Measurements from ENCODE around the gene CBFB. TPM values are rescaled to one million over a fixed set of nuclear protein-coding genes. Genes with fewer than 3 reads are reported as not detected.

CBFB gene
- total RNA-seq, 1 donor from 2014 or later: 64.5 TPM

DNA sequence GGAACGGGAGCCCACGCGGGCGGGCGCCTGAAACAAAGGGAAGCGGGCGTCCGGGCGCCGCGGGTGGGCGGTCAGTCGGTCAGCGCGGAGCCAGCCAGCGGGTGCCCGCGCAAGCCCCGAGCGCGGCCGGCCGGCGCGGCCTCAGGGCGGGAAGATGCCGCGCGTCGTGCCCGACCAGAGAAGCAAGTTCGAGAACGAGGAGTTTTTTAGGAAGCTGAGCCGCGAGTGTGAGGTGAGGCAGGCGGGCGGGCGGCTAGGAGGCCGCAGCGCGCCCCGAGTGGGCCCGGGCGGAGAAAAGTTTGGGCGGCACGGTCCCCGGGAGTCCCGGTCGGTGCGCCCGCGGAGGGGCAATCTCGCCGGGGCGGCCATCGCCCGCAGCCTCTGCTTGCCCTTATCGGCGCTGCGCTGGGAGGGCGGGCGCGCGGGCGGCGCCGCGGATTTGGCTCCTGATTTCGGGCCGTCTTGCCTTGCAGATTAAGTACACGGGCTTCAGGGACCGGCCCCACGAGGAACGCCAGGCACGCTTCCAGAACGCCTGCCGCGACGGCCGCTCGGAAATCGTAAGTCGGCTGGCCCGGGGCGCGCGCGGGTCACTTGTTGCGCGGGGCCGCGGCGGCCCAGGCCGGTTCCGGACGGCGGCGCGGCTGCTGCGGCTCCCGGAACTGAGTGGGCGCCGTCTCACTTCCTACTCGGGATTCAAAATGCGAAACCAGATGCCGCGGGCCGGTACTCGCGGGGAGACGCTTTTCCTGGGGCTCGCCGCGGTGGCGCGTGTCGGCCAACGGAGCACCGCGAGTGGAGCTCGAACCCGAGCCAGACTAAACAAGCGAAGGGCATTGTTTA, 526 bp downstream of the CBFB start:
- H3K4me3 ChIP-seq (ENCODE audit: low read depth, low read length): peak overlapping the region; percentile 70
- H3K27me3 ChIP-seq (ENCODE audit: control insufficient read depth, insufficient read depth, low read length): no peaks in the 10 kb centered on the region
- no peaks in the 10 kb centered on the region for H3K36me3 ChIP-seq (ENCODE audit: control insufficient read depth, insufficient read depth, low read length)
- DNase-seq (ENCODE audit: low read depth): no peak
- TF ChIP-seq, protein P1, sequence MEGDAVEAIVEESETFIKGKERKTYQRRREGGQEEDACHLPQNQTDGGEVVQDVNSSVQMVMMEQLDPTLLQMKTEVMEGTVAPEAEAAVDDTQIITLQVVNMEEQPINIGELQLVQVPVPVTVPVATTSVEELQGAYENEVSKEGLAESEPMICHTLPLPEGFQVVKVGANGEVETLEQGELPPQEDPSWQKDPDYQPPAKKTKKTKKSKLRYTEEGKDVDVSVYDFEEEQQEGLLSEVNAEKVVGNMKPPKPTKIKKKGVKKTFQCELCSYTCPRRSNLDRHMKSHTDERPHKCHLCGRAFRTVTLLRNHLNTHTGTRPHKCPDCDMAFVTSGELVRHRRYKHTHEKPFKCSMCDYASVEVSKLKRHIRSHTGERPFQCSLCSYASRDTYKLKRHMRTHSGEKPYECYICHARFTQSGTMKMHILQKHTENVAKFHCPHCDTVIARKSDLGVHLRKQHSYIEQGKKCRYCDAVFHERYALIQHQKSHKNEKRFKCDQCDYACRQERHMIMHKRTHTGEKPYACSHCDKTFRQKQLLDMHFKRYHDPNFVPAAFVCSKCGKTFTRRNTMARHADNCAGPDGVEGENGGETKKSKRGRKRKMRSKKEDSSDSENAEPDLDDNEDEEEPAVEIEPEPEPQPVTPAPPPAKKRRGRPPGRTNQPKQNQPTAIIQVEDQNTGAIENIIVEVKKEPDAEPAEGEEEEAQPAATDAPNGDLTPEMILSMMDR (IDR thresholded peaks at IDR 0.05; ENCODE audit: insufficient read depth, low read length, poor library complexity, severe bottlenecking): no peak

DNA sequence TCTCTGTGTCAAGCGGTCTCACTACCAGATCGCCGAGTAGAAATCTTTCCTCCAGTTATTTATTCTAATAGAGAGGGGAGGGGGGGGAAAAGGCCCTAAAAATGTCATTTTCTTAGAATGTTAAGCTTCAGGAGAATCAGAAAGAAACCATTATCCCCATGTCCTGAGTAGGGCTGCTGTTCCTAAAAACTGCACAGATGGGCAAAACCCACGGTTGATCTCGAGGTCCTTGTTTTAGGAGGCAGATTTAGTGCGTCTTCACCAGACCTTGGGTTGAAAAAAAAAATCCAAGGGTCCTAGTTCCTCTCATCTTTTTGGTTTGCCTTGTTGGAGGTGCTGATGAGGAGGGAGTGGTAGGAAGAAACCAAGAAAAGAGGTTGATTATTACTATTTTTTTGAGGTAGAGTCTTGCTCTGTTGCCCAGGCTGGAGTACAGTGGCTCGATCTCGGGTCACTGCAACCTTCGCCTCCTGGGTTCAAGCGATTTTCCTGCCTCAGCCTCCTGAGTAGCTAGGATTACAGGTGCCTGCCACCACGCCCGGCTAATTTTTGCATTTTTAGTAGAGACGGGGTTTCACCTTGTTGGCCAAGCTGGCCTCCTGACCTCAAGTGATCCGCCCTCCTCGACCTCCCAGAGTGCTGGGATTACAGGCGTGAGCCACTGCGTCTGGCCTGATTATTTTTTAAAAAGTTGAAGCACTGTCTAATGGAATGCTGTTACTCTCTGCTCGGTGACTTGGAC, 1.4 kb downstream of the CBFB start:
- Histone ChIP-seq H3K4me3 (ENCODE audit: low read depth, low read length) (peak overlapping the region; percentile 70), H3K27me3 (ENCODE audit: control insufficient read depth, insufficient read depth, low read length) (no peaks in the 10 kb centered on the region), H3K36me3 (ENCODE audit: control insufficient read depth, insufficient read depth, low read length) (no peaks in the 10 kb centered on the region)
- TF ChIP-seq, protein P1 (IDR thresholded peaks at IDR 0.05; ENCODE audit: insufficient read depth, low read length, poor library complexity, severe bottlenecking): no peak
- DNase-seq (ENCODE audit: low read depth): no peak

DNA sequence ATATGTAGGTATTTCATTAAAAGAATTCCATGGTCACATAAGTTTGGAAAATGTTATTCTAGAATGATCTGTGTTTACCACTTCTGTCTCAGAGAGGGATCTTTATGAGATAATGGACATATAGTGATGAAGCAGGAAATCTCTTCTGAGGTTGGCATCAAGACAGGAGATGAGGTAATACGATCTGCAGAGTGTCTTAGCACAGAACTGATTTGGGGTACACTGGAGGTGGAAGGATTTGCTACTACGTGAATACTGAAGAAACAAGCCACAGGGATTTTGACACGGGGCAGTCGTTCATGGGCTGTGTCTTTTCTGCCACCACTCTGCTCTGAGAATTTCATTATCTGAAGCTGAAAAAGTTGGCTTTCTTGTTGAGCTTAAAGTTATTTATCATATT, 5.5 kb downstream of the CBFB start:
- no peak overlapping the region for H3K4me3 ChIP-seq (ENCODE audit: low read depth, low read length)
- no peaks in the 10 kb centered on the region for H3K36me3 ChIP-seq (ENCODE audit: control insufficient read depth, insufficient read depth, low read length)
- TF ChIP-seq, protein P1 (IDR thresholded peaks at IDR 0.05; ENCODE audit: insufficient read depth, low read length, poor library complexity, severe bottlenecking): no peak
- no peak for DNase-seq (ENCODE audit: low read depth)
- no peaks in the 10 kb centered on the region for H3K27me3 ChIP-seq (ENCODE audit: control insufficient read depth, insufficient read depth, low read length)

DNA sequence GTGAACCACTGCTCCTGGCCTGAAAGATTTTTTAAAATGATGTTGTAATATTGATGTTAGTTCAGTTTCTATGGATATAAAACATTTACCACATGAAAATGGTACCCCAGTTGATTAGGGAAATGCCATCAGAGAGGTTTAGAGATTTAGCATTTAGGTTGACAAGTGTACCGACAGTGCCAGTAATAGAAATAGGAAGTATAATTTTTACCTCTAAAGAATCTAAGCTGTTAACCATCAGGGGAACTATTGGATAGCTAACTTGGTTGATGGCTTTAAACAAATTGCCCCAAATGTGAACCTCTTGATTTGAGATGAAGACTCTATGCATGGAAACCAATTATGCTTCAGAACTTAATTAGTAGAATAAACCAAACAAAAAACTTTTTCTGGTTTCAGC, 6.4 kb downstream of the CBFB start:
- TF ChIP-seq, protein P1 (IDR thresholded peaks at IDR 0.05; ENCODE audit: insufficient read depth, low read length, poor library complexity, severe bottlenecking): no peak
- Histone ChIP-seq H3K36me3 (ENCODE audit: control insufficient read depth, insufficient read depth, low read length) (no peaks in the 10 kb centered on the region), H3K27me3 (ENCODE audit: control insufficient read depth, insufficient read depth, low read length) (no peaks in the 10 kb centered on the region), H3K4me3 (ENCODE audit: low read depth, low read length) (no peak overlapping the region)
- DNase-seq (ENCODE audit: low read depth): no peak

DNA sequence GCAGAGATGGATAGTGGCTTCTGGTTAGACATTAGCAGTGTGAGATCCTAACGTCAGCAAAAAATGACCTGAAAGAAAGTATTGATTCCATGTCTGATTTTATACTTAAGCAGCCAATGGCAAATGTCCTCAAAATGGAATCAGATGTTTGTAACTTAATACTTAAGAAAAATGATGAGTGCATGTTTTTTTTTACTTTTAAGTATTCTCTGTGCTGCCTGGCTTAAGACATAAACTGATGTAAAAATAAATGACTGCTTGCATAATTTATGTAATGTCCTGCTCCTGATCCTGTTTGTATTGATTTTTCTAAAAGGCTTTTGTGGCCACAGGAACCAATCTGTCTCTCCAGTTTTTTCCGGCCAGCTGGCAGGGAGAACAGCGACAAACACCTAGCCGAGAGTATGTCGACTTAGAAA, 7.4 kb downstream of the CBFB start:
- DNase-seq (ENCODE audit: low read depth): no peak
- no peaks in the 10 kb centered on the region for H3K36me3 ChIP-seq (ENCODE audit: control insufficient read depth, insufficient read depth, low read length)
- H3K27me3 ChIP-seq (ENCODE audit: control insufficient read depth, insufficient read depth, low read length): no peaks in the 10 kb centered on the region
- H3K4me3 ChIP-seq (ENCODE audit: low read depth, low read length): no peak overlapping the region
- TF ChIP-seq, protein P1 (IDR thresholded peaks at IDR 0.05; ENCODE audit: insufficient read depth, low read length, poor library complexity, severe bottlenecking): no peak

Measured in kidney epithelial cell (primary cell).